ENCODE measurements around the gene GRIN3B. TPM values are rescaled to one million over a fixed set of nuclear protein-coding genes. Genes with fewer than 3 reads are reported as not detected.

Gene GRIN3B
- total RNA-seq, 2 experiments from 2014 or later, result 0.07 TPM; not detected in 1

- DNase-seq (peak; percentile 86), ATAC-seq (peak; percentile 38)
- Mint-ChIP-seq H3K27ac (no peak overlapping the region), H3K4me3 (peak overlapping the region; percentile 16), H3K4me1 (ENCODE audit: low read depth) (peaks cover 9% of the 10 kb centered on the region), H3K9me3 (no peaks in the 10 kb centered on the region), H3K36me3 (ENCODE audit: low read depth) (peaks cover 4% of the 10 kb centered on the region), H3K27me3 (peaks cover 20% of the 10 kb centered on the region)
- TF ChIP-seq CTCF (IDR thresholded peaks at IDR 0.05), result no peak
- ChIA-PET CTCF (interaction anchor here (0.7 to 2.6 kb wide), 5 partner anchors 12 to 245 kb away, joined by 3 to 11 read pairs (median 4); partner anchors contain the start of gene WDR18), POLR2A (interaction anchor here (0.6 to 4.5 kb wide), 12 partner anchors 11 to 270 kb away, joined by 3 to 37 read pairs (median 4); partner anchors contain the start of genes RNU6-2 and WDR18)
- intact Hi-C loops (cut with micrococcal nuclease), result no loop called here
Observed at GRCh38 chr19:996051-996838, 4.0 kb upstream of the GRIN3B start.

- DNase-seq (no peak), ATAC-seq (no peak)
- peaks cover 25% of the 10 kb centered on the region for H3K27me3 Mint-ChIP-seq
- intact Hi-C loops (cut with micrococcal nuclease), result no loop called here
- ChIA-PET CTCF (interaction anchor here (1.5 to 2.6 kb wide), 3 partner anchors 9 to 243 kb away, joined by 3 to 11 read pairs (median 6); partner anchors contain the start of gene WDR18), POLR2A (interaction anchor here (1.4 to 4.5 kb wide), 3 partner anchors 13 to 24 kb away, joined by 4 to 37 read pairs (median 11); partner anchors contain the start of genes RNU6-2 and WDR18)
- peaks cover 9% of the 10 kb centered on the region for H3K4me1 Mint-ChIP-seq (ENCODE audit: low read depth)
- H3K36me3 Mint-ChIP-seq (ENCODE audit: low read depth), result no peaks in the 10 kb centered on the region
- no peak overlapping the region for H3K27ac Mint-ChIP-seq
- TF ChIP-seq CTCF (IDR thresholded peaks at IDR 0.05), result no peak
- H3K4me3 Mint-ChIP-seq, result no peak overlapping the region
- no peaks in the 10 kb centered on the region for H3K9me3 Mint-ChIP-seq
Observed at GRCh38 chr19:998064-998463, 2.2 kb upstream of the GRIN3B start.

GRCh38 chr19:999379-999719 is 870 bp upstream of the GRIN3B start:
- ATAC-seq (no peak), DNase-seq (no peak)
- Mint-ChIP-seq H3K27me3 (peaks cover 25% of the 10 kb centered on the region), H3K27ac (no peak overlapping the region), H3K4me3 (no peak overlapping the region), H3K4me1 (ENCODE audit: low read depth) (peaks cover 9% of the 10 kb centered on the region), H3K9me3 (no peaks in the 10 kb centered on the region), H3K36me3 (ENCODE audit: low read depth) (no peaks in the 10 kb centered on the region)
- POLR2A ChIA-PET, result interaction anchor here (4.5 kb wide), 1 partner anchor 14 kb away, joined by 37 read pairs; the partner anchor contains the start of gene WDR18
- CTCF ChIA-PET, result interaction anchor here (1.0 kb wide), 1 partner anchor 136 kb away, joined by 3 read pairs; no protein-coding TSS in a partner anchor
- intact Hi-C loops (cut with micrococcal nuclease), result no loop called here
- TF ChIP-seq CTCF (IDR thresholded peaks at IDR 0.05), result no peak

- no peaks in the 10 kb centered on the region for H3K9me3 Mint-ChIP-seq
- ChIA-PET POLR2A (interaction anchor here (1.0 kb wide), 1 partner anchor 87 kb away, joined by 3 read pairs; no protein-coding TSS in a partner anchor), CTCF (interaction anchor here (0.6 to 1.5 kb wide), 8 partner anchors 9 to 268 kb away, joined by 3 to 4 read pairs (median 3); partner anchors contain the start of gene CIRBP)
- intact Hi-C loops (cut with micrococcal nuclease), result no loop called here
- H3K4me3 Mint-ChIP-seq, result no peak overlapping the region
- TF ChIP-seq CTCF (IDR thresholded peaks at IDR 0.05), result no peak
- DNase-seq, result no peak
- ATAC-seq, result no peak
- no peak overlapping the region for H3K27ac Mint-ChIP-seq
- peaks cover 9% of the 10 kb centered on the region for H3K4me1 Mint-ChIP-seq (ENCODE audit: low read depth)
- no peaks in the 10 kb centered on the region for H3K36me3 Mint-ChIP-seq (ENCODE audit: low read depth)
- peaks cover 25% of the 10 kb centered on the region for H3K27me3 Mint-ChIP-seq
Observed at GRCh38 chr19:1000591-1001537, 645 bp downstream of the GRIN3B start.

Measured in activated CD8-positive, alpha-beta T cell treated with anti-CD3 and anti-CD28 coated beads for 36 hours (primary cell).